WTC11 (cell line): ENCODE measurements around the gene SNX8. TPM values are rescaled to one million over a fixed set of nuclear protein-coding genes. Genes with fewer than 3 reads are reported as not detected.

Source experiments
- ATAC-seq: fragments of 200-7000 bp; cut with Tn5 transposase; 2 replicates; pipeline ENCODE4 v1.10.0; 2021; ENCODE audit warnings: mild to moderate bottlenecking, moderate library complexity
- CTCF ChIA-PET: fragments of 300-600 bp; sonication (Branson Sonifier 250); formaldehyde crosslinking; loops from one replicate; lab custom pipeline; 2021; ENCODE audit warnings: antibody characterized with exemption; lab: Charles Lee
- POLR2A ChIA-PET: fragments of 350-600 bp; sonication (Branson Sonifier 250); formaldehyde crosslinking; loops from one replicate; lab custom pipeline; 2021; ENCODE audit warnings: antibody characterized with exemption; lab: Charles Lee
- DNase-seq: peaks from one replicate; pipeline ENCODE4 v3.0.0; 2021; ENCODE audit warnings: low spot score
- H3K27ac Mint-ChIP-seq: 2 replicates; pipeline ENCODE4 v1.8.0; 2021; ENCODE audit warnings: mixed read lengths
- H3K27me3 Mint-ChIP-seq: 2 replicates; pipeline ENCODE4 v1.8.0; 2021; ENCODE audit warnings: low read depth, mild to moderate bottlenecking, moderate library complexity, mixed read lengths
- H3K36me3 Mint-ChIP-seq: 2 replicates; pipeline ENCODE4 v1.8.0; 2021; ENCODE audit warnings: mixed read lengths
- H3K4me1 Mint-ChIP-seq: 2 replicates; pipeline ENCODE4 v1.8.0; 2022; ENCODE audit warnings: mixed read lengths
- H3K4me3 Mint-ChIP-seq: 2 replicates; pipeline ENCODE4 v1.8.0; 2021; ENCODE audit warnings: mild to moderate bottlenecking, moderate library complexity, mixed read lengths
- H3K9me3 Mint-ChIP-seq: 2 replicates; pipeline ENCODE4 v1.8.0; 2021; ENCODE audit warnings: mixed read lengths
- AFF4 ChIP-seq: sonication (generic); formaldehyde crosslinking; IDR thresholded peaks from 2 replicates; pipeline ENCODE4 v1.8.1; 2023; ENCODE audit warnings: mild to moderate bottlenecking, missing genetic modification reagents, borderline replicate concordance
- AR ChIP-seq: fragments of 250-450 bp; sonication (Bioruptor Pico); IDR thresholded peaks from 2 replicates; pipeline ENCODE4 v1.9.0; 2021; ENCODE audit warnings: mild to moderate bottlenecking
- ESRRA ChIP-seq: sonication (generic); formaldehyde crosslinking; IDR thresholded peaks from 2 replicates; pipeline ENCODE4 v1.8.1; 2022; ENCODE audit warnings: mild to moderate bottlenecking, missing genetic modification reagents, borderline replicate concordance
- FOXJ3 ChIP-seq: sonication (generic); formaldehyde crosslinking; IDR thresholded peaks from 2 replicates; pipeline ENCODE4 v1.9.0; 2021; ENCODE audit warnings: missing genetic modification reagents, mild to moderate bottlenecking, borderline replicate concordance
- GABPB1 ChIP-seq: sonication (generic); formaldehyde crosslinking; IDR thresholded peaks from 2 replicates; pipeline ENCODE4 v1.8.1; 2023; ENCODE audit warnings: mild to moderate bottlenecking, missing genetic modification reagents
- GRHL2 ChIP-seq: fragments of 250-450 bp; sonication (Bioruptor Pico); IDR thresholded peaks from 2 replicates; pipeline ENCODE4 v1.8.0; 2022; ENCODE audit warnings: mild to moderate bottlenecking, moderate library complexity; ENCODE audit not compliant: insufficient replicate concordance, severe bottlenecking
- IRF2 ChIP-seq: sonication (generic); formaldehyde crosslinking; IDR thresholded peaks from 2 replicates; pipeline ENCODE4 v1.8.0; 2022; ENCODE audit warnings: low read depth, missing genetic modification reagents, borderline replicate concordance
- MXD4 ChIP-seq: fragments of 250-450 bp; sonication (Bioruptor Pico); IDR thresholded peaks from 2 replicates; pipeline ENCODE4 v1.8.0; 2021; ENCODE audit warnings: mild to moderate bottlenecking, moderate library complexity, borderline replicate concordance
- NFYB ChIP-seq: sonication (generic); formaldehyde crosslinking; conservative IDR thresholded peaks from 2 replicates; pipeline ENCODE4 v1.8.0; 2022; ENCODE audit warnings: low read depth, missing genetic modification reagents
- NR1H2 ChIP-seq: sonication (generic); formaldehyde crosslinking; IDR thresholded peaks from 2 replicates; pipeline ENCODE4 v1.9.0; 2021; ENCODE audit warnings: mild to moderate bottlenecking, moderate library complexity, missing genetic modification reagents
- PRRX2 ChIP-seq: fragments of 250-450 bp; sonication (Bioruptor Pico); IDR thresholded peaks from 2 replicates; pipeline ENCODE4 v1.8.0; 2021; ENCODE audit warnings: mild to moderate bottlenecking
- SP1 ChIP-seq: sonication (generic); formaldehyde crosslinking; conservative IDR thresholded peaks from 2 replicates; pipeline ENCODE4 v1.8.1; 2022; ENCODE audit warnings: missing genetic modification reagents
- ZNF671 ChIP-seq: fragments of 250-450 bp; sonication (Bioruptor Pico); IDR thresholded peaks from 2 replicates; pipeline ENCODE4 v1.8.0; 2021; ENCODE audit warnings: mild to moderate bottlenecking
- total RNA-seq: library from RNA; stranded (reverse); gene quantifications from 3 replicates; pipeline ENCODE4 v1.2.3, GENCODE V29; 2021
- TF ChIP-seq, protein P1 (sequence below): sonication (generic); formaldehyde crosslinking; conservative IDR thresholded peaks from 2 replicates; pipeline ENCODE4 v1.8.1; 2022; ENCODE audit warnings: mild to moderate bottlenecking, missing genetic modification reagents
- TF ChIP-seq, protein P2 (sequence below): sonication (generic); formaldehyde crosslinking; IDR thresholded peaks from 2 replicates; pipeline ENCODE4 v1.8.1; 2022; ENCODE audit warnings: low read depth, missing genetic modification reagents, borderline replicate concordance

Gene SNX8
- total RNA-seq, 1 experiment from 2014 or later = 50.8 TPM

GRCh38 chr7:2223321-2223720, 90.9 kb downstream of the SNX8 start:
- no peak for DNase-seq
- Mint-ChIP-seq H3K4me3 (no peak overlapping the region), H3K27ac (no peak overlapping the region), H3K4me1 (no peaks in the 10 kb centered on the region), H3K9me3 (no peaks in the 10 kb centered on the region), H3K27me3 (no peaks in the 10 kb centered on the region), H3K36me3 (peaks cover 59% of the 10 kb centered on the region)
- no peak for ATAC-seq
- ChIA-PET POLR2A (no interaction called here), CTCF (no interaction called here)
- TF ChIP-seq GRHL2 (CRISPR knock-in tag) = no peak
- no peak for TF ChIP-seq NFYB (CRISPR knock-in tag)
- TF ChIP-seq IRF2 (CRISPR knock-in tag) = no peak
- TF ChIP-seq GABPB1 (CRISPR knock-in tag) = no peak
- TF ChIP-seq, protein P1, sequence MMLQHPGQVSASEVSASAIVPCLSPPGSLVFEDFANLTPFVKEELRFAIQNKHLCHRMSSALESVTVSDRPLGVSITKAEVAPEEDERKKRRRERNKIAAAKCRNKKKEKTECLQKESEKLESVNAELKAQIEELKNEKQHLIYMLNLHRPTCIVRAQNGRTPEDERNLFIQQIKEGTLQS (CRISPR knock-in tag) = no peak
- no peak for TF ChIP-seq ZNF671
- TF ChIP-seq AR = no peak

GRCh38 chr7:2222516-2222915, 91.7 kb downstream of the SNX8 start:
- ChIA-PET POLR2A (no interaction called here), CTCF (no interaction called here)
- Mint-ChIP-seq H3K27me3 (no peaks in the 10 kb centered on the region), H3K27ac (0 out of 2 replicates have a peak overlapping the region, but pooled peaks have one; percentile 32), H3K36me3 (peaks cover 60% of the 10 kb centered on the region), H3K4me1 (no peaks in the 10 kb centered on the region), H3K9me3 (no peaks in the 10 kb centered on the region), H3K4me3 (no peak overlapping the region)
- TF ChIP-seq SP1 (CRISPR knock-in tag) = no peak
- ATAC-seq (no peak), DNase-seq (no peak)

DNA sequence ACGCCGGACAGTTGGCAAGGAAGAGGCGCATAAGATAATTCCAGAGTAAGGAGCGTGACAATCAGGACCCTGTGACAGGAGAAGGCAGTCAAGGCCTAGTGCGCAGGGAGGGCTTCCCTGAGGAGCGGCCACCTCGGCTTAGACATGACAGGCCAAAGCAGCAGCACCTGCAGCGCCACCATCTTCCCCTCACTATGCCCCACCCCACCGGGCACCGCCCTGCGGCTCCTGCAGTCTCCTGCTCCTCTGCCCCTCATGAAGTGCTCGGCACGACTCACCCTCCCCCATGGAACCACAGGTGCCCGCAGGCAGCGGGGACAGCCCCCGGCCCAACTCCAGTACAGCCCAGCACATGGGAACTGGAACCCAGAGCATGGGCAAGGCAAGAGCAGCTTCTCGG, 93.3 kb downstream of the SNX8 start:
- POLR2A ChIA-PET = no interaction called here
- TF ChIP-seq MXD4 (no peak), ESRRA (no peak), FOXJ3 (CRISPR knock-in tag) (no peak), NR1H2 (CRISPR knock-in tag) (no peak), PRRX2 (CRISPR knock-in tag) (no peak), GRHL2 (CRISPR knock-in tag) (no peak), AFF4 (no peak)
- TF ChIP-seq, protein P2, sequence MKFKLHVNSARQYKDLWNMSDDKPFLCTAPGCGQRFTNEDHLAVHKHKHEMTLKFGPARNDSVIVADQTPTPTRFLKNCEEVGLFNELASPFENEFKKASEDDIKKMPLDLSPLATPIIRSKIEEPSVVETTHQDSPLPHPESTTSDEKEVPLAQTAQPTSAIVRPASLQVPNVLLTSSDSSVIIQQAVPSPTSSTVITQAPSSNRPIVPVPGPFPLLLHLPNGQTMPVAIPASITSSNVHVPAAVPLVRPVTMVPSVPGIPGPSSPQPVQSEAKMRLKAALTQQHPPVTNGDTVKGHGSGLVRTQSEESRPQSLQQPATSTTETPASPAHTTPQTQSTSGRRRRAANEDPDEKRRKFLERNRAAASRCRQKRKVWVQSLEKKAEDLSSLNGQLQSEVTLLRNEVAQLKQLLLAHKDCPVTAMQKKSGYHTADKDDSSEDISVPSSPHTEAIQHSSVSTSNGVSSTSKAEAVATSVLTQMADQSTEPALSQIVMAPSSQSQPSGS (CRISPR knock-in tag) = no peak
- ATAC-seq = no peak
- H3K27me3 Mint-ChIP-seq = no peaks in the 10 kb centered on the region
- H3K27ac Mint-ChIP-seq = no peak overlapping the region
- H3K4me1 Mint-ChIP-seq = no peaks in the 10 kb centered on the region
- H3K36me3 Mint-ChIP-seq = peaks cover 64% of the 10 kb centered on the region
- no peaks in the 10 kb centered on the region for H3K9me3 Mint-ChIP-seq
- no peak for DNase-seq
- no peak overlapping the region for H3K4me3 Mint-ChIP-seq
- CTCF ChIA-PET = no interaction called here
